HEK293T (cell line): ENCODE measurements around the gene CST8.

Source experiments
- BHLHE40 ChIP-seq: fragments of 450-650 bp; IDR thresholded peaks from 2 replicates; pipeline ENCODE4 v1.6.1; 2016; ENCODE audit warnings: mild to moderate bottlenecking, moderate library complexity, borderline replicate concordance
- FOXA1 ChIP-seq: fragments of 450-650 bp; IDR thresholded peaks from 2 replicates; pipeline ENCODE4 v1.6.1; 2016; ENCODE audit warnings: mild to moderate bottlenecking
- FOXK2 ChIP-seq: fragments of 450-650 bp; IDR thresholded peaks from 2 replicates; pipeline ENCODE4 v1.6.1; 2016; ENCODE audit warnings: mild to moderate bottlenecking
- FOXM1 ChIP-seq: fragments of 450-650 bp; IDR thresholded peaks from 2 replicates; pipeline ENCODE4 v1.6.1; 2017; ENCODE audit warnings: mild to moderate bottlenecking, borderline replicate concordance
- SP1 ChIP-seq: fragments of 450-650 bp; IDR thresholded peaks from 2 replicates; pipeline ENCODE4 v1.6.1; 2017
- SUZ12 ChIP-seq: fragments of 450-650 bp; IDR thresholded peaks from 2 replicates; pipeline ENCODE4 v1.6.1; 2016; ENCODE audit warnings: mild to moderate bottlenecking

DNA sequence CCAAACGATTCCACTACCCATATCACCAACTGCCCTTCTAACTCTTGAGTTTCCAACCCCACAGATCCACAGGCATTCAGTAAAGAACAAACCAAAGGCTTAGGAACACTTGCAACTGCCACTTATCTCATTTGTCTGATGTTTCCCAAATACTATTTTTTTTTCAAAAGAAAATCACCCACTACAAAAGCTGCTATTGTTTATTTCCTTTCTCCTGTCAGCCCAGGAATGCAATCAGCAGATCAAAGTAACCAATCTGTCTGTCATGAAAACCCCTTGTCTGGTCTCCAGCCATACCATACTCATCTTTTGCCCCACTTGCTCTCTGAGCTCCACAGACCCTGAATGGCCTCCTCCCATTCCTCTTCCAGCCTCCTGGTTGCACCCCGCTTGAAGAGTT, 8.8 kb upstream of the CST8 start:
- TF ChIP-seq BHLHE40: no peak
- no peak for TF ChIP-seq FOXM1
- TF ChIP-seq SP1: no peak
- no peak for TF ChIP-seq FOXK2
- no peak for TF ChIP-seq SUZ12
- TF ChIP-seq FOXA1: no peak
